Aorta (tissue), 5 donors: ENCODE results near the gene UBXN10. TPM values are rescaled to one million over a fixed set of nuclear protein-coding genes. Genes with fewer than 3 reads are reported as not detected.

Experiments used
- ATAC-seq: fragments of 200-7000 bp; cut with Tn5 transposase; one replicate; pipeline ENCODE4 v1.9.1; 2022; ENCODE audit warnings: moderate library complexity; ENCODE audit not compliant: low FRiP score
- DNase-seq, 2 donors: peaks; one replicate each; pipeline ENCODE4 v3.0.0-alpha.2; 2020
- H3K27ac ChIP-seq, 2 donors: one replicate each; pipeline ENCODE4 v1.5.1; 2013; ENCODE audit warnings: low read length in 2 of 2, mild to moderate bottlenecking in 2 of 2, moderate library complexity in 2 of 2, control low read depth in 1 of 2, inconsistent platforms in 1 of 2, low read depth in 1 of 2
- H3K27me3 ChIP-seq, 2 donors: one replicate each; pipeline ENCODE4 v1.6.1; 2013; ENCODE audit warnings: control low read depth in 1 of 2, low read length in 1 of 2, mild to moderate bottlenecking in 1 of 2, moderate library complexity in 1 of 2; ENCODE audit not compliant: insufficient read depth in 2 of 2, control insufficient read depth in 1 of 2
- H3K36me3 ChIP-seq, 2 donors: one replicate each; pipeline ENCODE4 v1.6.1; 2013; ENCODE audit warnings: control low read depth in 1 of 2, low read length in 1 of 2, mild to moderate bottlenecking in 1 of 2; ENCODE audit not compliant: insufficient read depth in 2 of 2, control insufficient read depth in 1 of 2
- H3K4me1 ChIP-seq, 2 donors: one replicate each; pipeline ENCODE4 v1.6.1; 2013; ENCODE audit warnings: low read length in 2 of 2, control low read depth in 1 of 2, mild to moderate bottlenecking in 1 of 2, moderate library complexity in 1 of 2; ENCODE audit not compliant: insufficient read depth in 2 of 2, control insufficient read depth in 1 of 2
- H3K4me3 ChIP-seq, 2 donors: one replicate each; pipeline ENCODE4 v1.5.1; 2013; ENCODE audit warnings: low read length in 2 of 2, control low read depth in 1 of 2, mild to moderate bottlenecking in 1 of 2
- H3K9me3 ChIP-seq: one replicate; pipeline ENCODE4 v1.6.1; 2013; ENCODE audit warnings: mild to moderate bottlenecking, low read length; ENCODE audit not compliant: control insufficient read depth
- WGBS, 2 donors: extraction: QIAGEN DNeasy Blood & Tissue Kit; methylation state at CpG; one replicate each; pipeline ENCODE4 v1.1.7; 2013; 5-methylcytosine and 5-hydroxymethylcytosine counted together
- intact Hi-C, 2 donors: fragments of 100-400 bp; cut with DNase I; formaldehyde crosslinking; loops; one replicate each; pipeline versions ENCODE4 v1.14.2 to v1.15.0; 2022
- polyA plus RNA-seq, 2 donors: library from polyadenylated mRNA; stranded (reverse); fragments of 200-250 nt; gene quantifications; one replicate each; pipeline ENCODE4 v1.2.3, GENCODE V29; 2013
- total RNA-seq, 2 donors: library from RNA; stranded (reverse); fragmentation: NEBNext Ultra II Directional; extraction: Animal tissue kit (Norgen Biotek cat#: 25700); gene quantifications; one replicate each; pipeline ENCODE4 v1.2.1, GENCODE V29; 2021
- donor health status: healthy with polysubstance abuse.
- donor health status: Bipolar disorder and iron deficiency.
- donor health status: DM: no; HTN: no; CAD: no.
- donor health status: DM: no; HTN: no; CAD: no.
- donor health status: DM: yes; HTN: yes; CAD: no.

The UBXN10 gene
- total and polyA plus RNA-seq, 4 donors = 0.18 to 0.33 (median 0.24) TPM

DNA sequence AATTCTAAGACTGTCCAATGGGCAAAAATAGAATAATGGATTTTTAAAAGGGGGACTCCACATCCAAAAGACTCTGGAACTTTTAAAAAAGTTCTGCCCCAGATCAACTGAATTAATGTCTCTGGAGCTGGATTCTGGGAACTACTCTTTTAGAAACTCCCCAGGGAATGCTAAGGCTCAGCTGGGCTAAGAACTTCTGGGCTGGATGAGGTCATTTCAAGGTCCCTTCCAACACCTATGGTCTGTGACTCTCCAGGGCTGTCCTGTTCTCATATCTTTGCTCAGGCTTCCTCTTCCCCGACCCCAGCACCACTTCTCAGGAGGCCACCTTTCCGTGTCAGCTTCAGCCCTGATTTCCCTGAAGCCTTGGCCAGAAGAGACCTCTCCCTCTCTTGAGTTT lies 13.9 kb downstream of the UBXN10 start:
- Histone ChIP-seq H3K36me3 (no peaks in the 10 kb centered on the region), H3K4me3 (no peak overlapping the region), H3K27me3 (no peaks in the 10 kb centered on the region), H3K4me1 (no peaks in the 10 kb centered on the region), H3K9me3 (no peaks in the 10 kb centered on the region), H3K27ac (no peak overlapping the region)
- DNase-seq (no peak), ATAC-seq (no peak)
- intact Hi-C loops = no loop called here
- 44 to 60% methylated on average over 2 of the region's 2 CpGs for WGBS, 2 donors

DNA sequence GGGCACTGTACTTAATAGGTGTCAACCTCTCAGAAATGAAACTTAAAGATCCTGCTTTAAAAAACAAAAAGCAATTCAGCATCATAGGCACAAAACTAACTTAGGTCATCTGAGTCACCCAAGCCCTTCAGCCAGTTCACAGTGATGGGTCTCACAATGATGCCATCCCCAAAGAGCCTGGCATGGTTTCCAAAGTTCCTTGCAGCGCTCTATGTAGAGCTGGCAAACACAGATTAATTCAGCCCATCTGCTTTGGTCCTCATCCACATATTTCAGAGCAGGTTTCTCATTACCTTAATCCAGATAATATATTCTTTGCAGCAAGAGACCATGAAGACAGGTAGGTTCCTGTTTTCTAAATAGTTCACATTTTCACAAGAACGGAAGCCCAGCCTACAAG lies 15.1 kb downstream of the UBXN10 start:
- no peak overlapping the region for H3K27ac ChIP-seq
- no peak overlapping the region for H3K4me3 ChIP-seq
- 84 to 87% methylated on average over 2 of the region's 2 CpGs for WGBS, 2 donors
- H3K4me1 ChIP-seq = no peaks in the 10 kb centered on the region
- DNase-seq (no peak), ATAC-seq (no peak)
- no peaks in the 10 kb centered on the region for H3K9me3 ChIP-seq
- no peaks in the 10 kb centered on the region for H3K36me3 ChIP-seq
- no peaks in the 10 kb centered on the region for H3K27me3 ChIP-seq
- intact Hi-C loops = no loop called here

DNA sequence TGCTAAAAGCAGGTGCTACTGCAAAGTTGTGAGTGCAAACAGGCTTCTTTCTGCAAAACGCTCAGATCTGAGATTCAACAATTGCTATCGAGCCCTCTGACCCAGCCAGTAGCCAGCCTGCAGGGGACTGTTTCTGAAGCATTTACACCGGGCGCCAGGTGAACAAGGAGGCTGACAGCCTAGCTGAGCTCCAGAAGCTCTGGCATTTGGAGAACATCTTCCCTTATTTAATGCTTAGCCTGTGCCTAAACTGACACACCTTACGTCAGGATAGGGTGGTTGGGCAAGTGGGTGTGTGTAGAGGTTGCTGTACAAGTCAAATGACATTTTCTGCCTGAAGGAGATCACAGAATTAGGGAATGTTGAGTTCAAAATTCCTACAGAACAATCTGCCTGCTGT lies 16.3 kb downstream of the UBXN10 start:
- Histone ChIP-seq H3K27me3 (no peaks in the 10 kb centered on the region), H3K27ac (no peak overlapping the region), H3K36me3 (no peaks in the 10 kb centered on the region), H3K4me3 (no peak overlapping the region), H3K4me1 (no peaks in the 10 kb centered on the region), H3K9me3 (no peaks in the 10 kb centered on the region)
- DNase-seq (no peak), ATAC-seq (no peak)
- WGBS, 2 donors = 88 to 91% methylated on average over 5 of the region's 5 CpGs
- intact Hi-C loops = no loop called here

DNA sequence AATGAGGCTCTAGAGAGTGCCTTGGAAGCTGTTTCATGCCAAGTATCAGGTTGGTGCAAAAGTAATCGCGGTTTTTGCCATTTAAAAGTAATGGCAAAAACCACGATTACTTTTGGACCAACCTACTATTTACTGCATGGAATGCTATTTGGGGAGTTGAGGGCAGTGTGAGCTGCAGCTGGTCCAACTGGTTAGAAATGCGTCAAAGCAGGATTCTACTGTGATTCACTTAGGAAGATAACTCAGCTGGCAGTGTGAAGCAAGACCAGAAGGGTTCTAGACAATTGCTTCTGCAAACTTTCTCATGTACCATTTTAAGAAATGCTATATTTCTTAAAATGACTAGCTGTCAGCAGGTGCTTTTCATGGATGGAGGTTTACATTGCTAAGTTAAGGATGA lies 21.6 kb downstream of the UBXN10 start:
- WGBS, 2 donors = 81 to 82% methylated on average over 4 of the region's 4 CpGs
- intact Hi-C loops = no loop called here
- H3K4me1 ChIP-seq = no peaks in the 10 kb centered on the region

DNA sequence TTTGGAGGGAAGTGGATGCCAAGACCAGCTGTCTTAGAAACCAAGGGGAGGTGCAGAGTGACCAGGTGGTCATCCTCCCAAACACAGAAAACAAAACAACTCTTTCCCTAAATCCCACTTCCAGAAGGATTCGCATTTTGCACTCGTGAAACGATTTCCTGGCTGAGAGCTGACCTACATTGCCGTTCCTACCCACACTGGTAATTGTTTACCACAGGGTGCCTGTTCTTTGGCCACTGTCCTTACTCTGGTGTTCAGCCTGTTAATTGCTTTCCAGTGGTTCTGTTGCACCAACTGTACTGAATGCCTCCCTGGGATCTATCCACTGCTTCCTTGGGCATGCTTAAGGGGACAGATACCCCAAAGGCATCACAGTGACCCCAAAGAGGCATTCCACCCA lies 23.6 kb downstream of the UBXN10 start:
- no peaks in the 10 kb centered on the region for H3K27me3 ChIP-seq
- H3K4me3 ChIP-seq = no peak overlapping the region
- H3K27ac ChIP-seq = no peak overlapping the region
- no peaks in the 10 kb centered on the region for H3K9me3 ChIP-seq
- intact Hi-C loops = no loop called here
- DNase-seq = no peak
- H3K36me3 ChIP-seq = no peaks in the 10 kb centered on the region
- no peaks in the 10 kb centered on the region for H3K4me1 ChIP-seq
- WGBS, 2 donors = 65 to 75% methylated on average over 4 of the region's 4 CpGs
- no peak for ATAC-seq

More for the DNA sequence above, 21.6 kb downstream of the UBXN10 start:
- Histone ChIP-seq H3K36me3 (no peaks in the 10 kb centered on the region), H3K27me3 (no peaks in the 10 kb centered on the region), H3K9me3 (no peaks in the 10 kb centered on the region), H3K4me3 (no peak overlapping the region), H3K27ac (no peak overlapping the region)
- DNase-seq (no peak), ATAC-seq (no peak)

DNA sequence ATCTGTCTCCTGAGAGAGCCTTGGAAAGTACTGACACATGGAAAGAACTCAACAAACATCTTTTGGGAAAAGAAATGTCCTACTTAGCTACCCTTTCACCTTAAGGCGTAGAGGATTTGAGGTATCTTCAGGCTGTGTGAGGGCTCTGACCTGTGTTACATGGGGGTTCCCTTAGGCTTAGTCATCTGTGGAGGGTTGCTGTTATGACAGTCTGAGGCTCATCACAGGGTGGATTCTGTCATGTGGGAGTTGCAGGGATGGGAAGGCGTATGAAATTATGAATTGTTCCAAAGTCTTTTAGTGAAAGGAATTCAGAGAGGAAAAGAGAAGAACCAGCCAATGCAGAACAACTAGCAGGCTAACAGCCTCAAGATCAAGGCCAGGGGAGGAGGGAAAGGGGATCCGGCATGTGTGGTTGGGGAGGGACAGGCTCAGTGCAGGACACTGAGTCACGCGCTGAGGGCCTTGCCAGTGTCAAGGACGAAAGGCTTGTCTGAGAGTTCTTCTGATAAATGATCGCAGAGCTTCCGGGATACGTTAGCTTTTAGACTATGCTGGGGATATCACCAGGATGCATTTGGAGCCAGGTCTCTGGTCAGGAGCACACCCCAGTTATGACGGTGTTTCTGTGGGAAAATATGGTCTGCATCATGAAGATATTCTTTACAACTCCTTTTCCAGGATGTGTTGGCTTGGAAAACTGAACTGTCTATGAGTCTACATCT lies 25.0 kb downstream of the UBXN10 start:
- Histone ChIP-seq H3K27ac (no peak overlapping the region), H3K27me3 (no peaks in the 10 kb centered on the region), H3K36me3 (no peaks in the 10 kb centered on the region), H3K4me3 (no peak overlapping the region), H3K9me3 (no peaks in the 10 kb centered on the region), H3K4me1 (no peaks in the 10 kb centered on the region)
- intact Hi-C loops = no loop called here
- WGBS, 2 donors = 85 to 86% methylated on average over 10 of the region's 10 CpGs
- ATAC-seq (no peak), DNase-seq (no peak)

DNA sequence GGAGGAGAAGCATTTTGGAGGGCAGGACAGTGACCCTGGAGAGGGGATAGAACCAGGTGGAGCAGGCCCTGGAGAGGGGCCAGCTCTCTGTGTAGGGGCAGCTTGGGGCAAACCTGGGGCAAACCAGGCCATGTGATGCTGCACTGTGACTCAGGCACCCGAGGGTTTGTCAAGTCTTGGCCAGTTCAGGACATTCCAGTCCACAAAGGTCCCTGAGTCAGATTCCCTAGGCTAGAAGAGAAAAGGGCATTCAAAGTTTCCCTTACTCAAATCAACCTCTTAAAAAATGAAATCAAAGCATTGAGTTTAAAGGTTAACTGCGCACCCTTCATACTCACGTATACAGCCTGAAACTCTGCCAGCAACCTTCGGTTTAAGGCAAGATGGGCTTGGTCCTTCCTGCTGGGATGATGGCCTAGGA lies 25.6 kb downstream of the UBXN10 start:
- Histone ChIP-seq H3K36me3 (no peaks in the 10 kb centered on the region), H3K4me1 (no peaks in the 10 kb centered on the region), H3K27me3 (no peaks in the 10 kb centered on the region), H3K4me3 (no peak overlapping the region), H3K9me3 (peaks cover 2% of the 10 kb centered on the region), H3K27ac (no peak overlapping the region)
- ATAC-seq (no peak), DNase-seq (no peak)
- intact Hi-C loops = no loop called here
- WGBS, 2 donors = 56 to 57% methylated on average over 4 of the region's 4 CpGs

DNA sequence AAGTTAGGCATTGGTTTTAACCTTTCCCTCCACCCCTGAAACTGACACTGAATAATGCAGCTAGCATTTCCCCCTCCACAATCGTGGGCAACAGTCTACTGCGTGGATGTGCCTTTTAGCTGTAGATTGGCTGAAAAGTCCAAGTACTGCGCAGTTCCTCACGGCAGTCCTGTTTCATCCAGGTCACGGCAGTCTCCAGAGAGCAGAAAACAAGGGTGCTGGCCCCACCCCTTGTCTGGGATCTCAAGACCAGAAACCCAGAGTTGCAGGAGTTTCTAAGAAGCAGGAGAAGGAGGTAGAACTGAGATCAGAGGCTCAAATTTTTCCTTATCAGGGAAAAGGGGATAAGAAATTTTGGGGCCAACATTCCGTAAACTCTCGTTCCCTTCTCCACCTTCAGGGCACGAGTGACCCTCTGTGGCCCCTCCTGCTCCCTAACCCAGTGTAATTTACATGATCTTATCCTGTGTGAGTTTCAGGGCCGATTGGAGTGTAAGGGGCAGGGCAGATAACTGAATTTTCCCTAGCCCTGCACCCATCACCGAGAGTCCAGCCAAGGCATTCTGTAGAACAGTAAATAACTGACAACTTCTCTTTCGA lies 26.3 kb downstream of the UBXN10 start:
- Histone ChIP-seq H3K4me3 (no peak overlapping the region), H3K27me3 (no peaks in the 10 kb centered on the region), H3K4me1 (no peaks in the 10 kb centered on the region), H3K36me3 (no peaks in the 10 kb centered on the region), H3K27ac (no peak overlapping the region), H3K9me3 (peaks cover 2% of the 10 kb centered on the region)
- WGBS, 2 donors = 56 to 61% methylated on average over 11 of the region's 11 CpGs
- no peak for DNase-seq
- ATAC-seq = no peak
- intact Hi-C loops = loop anchor here (2.0 kb wide), 1 partner anchor 283 kb away; no protein-coding TSS in a partner anchor
